K562 treated with DMSO at 1 percent for 12 hours (cell line): Measurements from ENCODE around the gene KRTAP13-4. TPM values are rescaled to one million over a fixed set of nuclear protein-coding genes. Genes with fewer than 3 reads are reported as not detected.

Source experiments
- total RNA-seq: library from RNA; unstranded; fragments of 300-600 nt; gene quantifications from 2 replicates; pipeline ENCODE4 v1.2.3, GENCODE V29; 2022; ENCODE audit not compliant: insufficient read depth

KRTAP13-4 gene, protein sequence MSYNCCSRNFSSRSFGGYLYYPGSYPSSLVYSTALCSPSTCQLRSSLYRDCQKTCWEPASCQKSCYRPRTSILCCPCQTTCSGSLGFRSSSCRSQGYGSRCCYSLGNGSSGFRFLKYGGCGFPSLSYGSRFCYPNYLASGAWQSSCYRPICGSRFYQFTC
- not detected in 2 replicates for total RNA-seq

GRCh38 chr21:30430170-30430655 lies at the start of gene KRTAP13-4:
Gene KRTAP13-4 (plus strand): TSS chr21:30430220. CDS start chr21:30430276, 56 bp downstream.

GRCh38 chr21:30395731-30396130 lies 34.3 kb upstream of the KRTAP13-4 start, which contains the start of gene KRTAP13-1:
Gene KRTAP13-1 (plus strand): TSS chr21:30396031. CDS start chr21:30396087, 56 bp downstream.

GRCh38 chr21:30425826-30426225 lies 4.2 kb upstream of the KRTAP13-4 start, which contains the start of gene KRTAP13-3:
Gene KRTAP13-3 (minus strand): TSS chr21:30425926. CDS start chr21:30425912, 14 bp downstream.

DNA sequence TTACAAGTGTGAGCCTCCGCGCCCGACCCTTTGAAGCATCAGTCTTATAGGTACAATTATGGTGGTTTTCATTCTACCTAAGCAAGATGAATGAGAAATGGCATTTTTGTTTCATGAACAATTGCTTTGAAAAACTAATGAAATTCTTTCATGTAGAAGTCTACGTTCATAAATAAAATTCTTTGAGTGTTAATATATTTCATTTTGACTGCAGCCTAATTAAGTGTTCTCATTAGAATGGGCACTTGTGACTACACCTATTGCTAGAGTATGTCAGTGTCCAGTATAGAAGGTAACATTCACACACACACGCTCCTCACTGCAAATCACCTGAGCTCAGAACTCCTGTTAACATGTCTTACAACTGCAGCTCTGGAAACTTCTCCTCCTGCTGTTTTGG lies 10.0 kb downstream of the KRTAP13-4 start, which contains the start of gene KRTAP15-1:
TSS of gene KRTAP15-1 (plus strand) at position 301 of the 400 bp plus-strand sequence. CDS start at position 354, 53 bp downstream.

DNA sequence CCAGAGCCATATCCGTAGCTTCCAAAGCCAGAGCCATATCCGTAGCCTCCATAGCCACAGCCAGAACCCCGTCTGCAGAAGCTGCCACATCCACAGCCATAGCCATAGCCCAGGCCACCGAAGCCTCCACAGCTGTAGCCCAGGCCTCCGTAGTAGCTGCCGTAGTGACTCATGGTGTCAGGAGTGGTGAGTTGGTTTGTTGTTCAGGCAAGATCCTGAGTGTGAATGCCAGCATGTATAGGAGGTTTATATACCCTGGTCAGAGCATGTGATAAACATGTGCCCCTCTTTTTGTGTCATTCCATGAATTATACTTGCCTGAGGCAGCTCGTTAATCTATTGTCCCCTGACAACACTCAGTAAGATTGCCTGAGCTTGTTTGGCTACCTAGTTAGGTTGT lies 50.1 kb downstream of the KRTAP13-4 start, which contains the start of gene KRTAP19-1:
TSS of gene KRTAP19-1 (minus strand) at position 223 of the 400 bp plus-strand sequence. CDS start at position 173, 50 bp downstream.

Other genes with a start within 250 kb of the KRTAP13-4 start
- gene CLDN8, start 214.1 kb upstream of the KRTAP13-4 start, total RNA-seq, result not detected in 2 replicates
- not detected in 2 replicates for gene KRTAP24-1, start 147.3 kb upstream of the KRTAP13-4 start, total RNA-seq
- not detected in 2 replicates for gene KRTAP25-1, start 140.7 kb upstream of the KRTAP13-4 start, total RNA-seq
- gene KRTAP26-1, start 109.9 kb upstream of the KRTAP13-4 start, total RNA-seq, result not detected in 2 replicates
- not detected in 2 replicates for gene KRTAP27-1, start 92.5 kb upstream of the KRTAP13-4 start, total RNA-seq
- gene KRTAP23-1, start 81.6 kb upstream of the KRTAP13-4 start, total RNA-seq, result not detected in 2 replicates
- not detected in 2 replicates for gene KRTAP13-2, start 57.9 kb upstream of the KRTAP13-4 start, total RNA-seq
- gene KRTAP13-1, start 34.2 kb upstream of the KRTAP13-4 start, total RNA-seq, result not detected in 2 replicates
- gene KRTAP13-3, start 4.3 kb upstream of the KRTAP13-4 start, total RNA-seq, result not detected in 2 replicates
- not detected in 2 replicates for gene KRTAP15-1, start 10.1 kb downstream of the KRTAP13-4 start, total RNA-seq
- gene KRTAP19-1, start 50.1 kb downstream of the KRTAP13-4 start, total RNA-seq, result not detected in 2 replicates
- not detected in 2 replicates for gene KRTAP19-2, start 57.2 kb downstream of the KRTAP13-4 start, total RNA-seq
- gene KRTAP19-3, start 61.8 kb downstream of the KRTAP13-4 start, total RNA-seq, result not detected in 2 replicates
- gene KRTAP19-4, start 66.9 kb downstream of the KRTAP13-4 start, total RNA-seq, result not detected in 2 replicates
- not detected in 2 replicates for gene KRTAP19-5, start 71.9 kb downstream of the KRTAP13-4 start, total RNA-seq
- gene KRTAP19-6, start 111.6 kb downstream of the KRTAP13-4 start, total RNA-seq, result not detected in 2 replicates
- gene KRTAP19-7, start 131.1 kb downstream of the KRTAP13-4 start, total RNA-seq, result not detected in 2 replicates
- not detected in 2 replicates for gene KRTAP22-2, start 160.2 kb downstream of the KRTAP13-4 start, total RNA-seq
- gene KRTAP6-3, start 162.2 kb downstream of the KRTAP13-4 start, total RNA-seq, result not detected in 2 replicates
- not detected in 2 replicates for gene KRTAP6-2, start 168.7 kb downstream of the KRTAP13-4 start, total RNA-seq
- not detected in 2 replicates for gene KRTAP22-1, start 170.9 kb downstream of the KRTAP13-4 start, total RNA-seq
- not detected in 2 replicates for gene KRTAP6-1, start 183.7 kb downstream of the KRTAP13-4 start, total RNA-seq
- gene KRTAP20-1, start 186.2 kb downstream of the KRTAP13-4 start, total RNA-seq, result not detected in 2 replicates
- gene KRTAP20-4, start 190.4 kb downstream of the KRTAP13-4 start, total RNA-seq, result not detected in 2 replicates
- gene KRTAP20-2, start 205.0 kb downstream of the KRTAP13-4 start, total RNA-seq, result not detected in 2 replicates
- gene KRTAP20-3, start 212.6 kb downstream of the KRTAP13-4 start, total RNA-seq, result not detected in 2 replicates